AG04450 (cell line): ENCODE data around the gene EML1. TPM values are rescaled to one million over a fixed set of nuclear protein-coding genes. Genes with fewer than 3 reads are reported as not detected.

Source experiments
- CTCF ChIA-PET: fragments of 300-600, 350-600 bp; formaldehyde crosslinking; extraction: SDS; loops from one replicate; lab custom pipeline; 2022; ENCODE audit warnings: antibody characterized with exemption, inconsistent platforms; lab: Charles Lee
- POLR2A ChIA-PET: fragments of 350-600 bp; formaldehyde crosslinking; extraction: SDS; loops from one replicate; lab custom pipeline; 2021; ENCODE audit warnings: antibody characterized with exemption, inconsistent platforms; lab: Yijun Ruan, JAX
- DNase-seq: peaks from one replicate; pipeline ENCODE4 v3.0.0-alpha.2; 2011; ENCODE audit warnings: low read depth, low spot score
- H3K27ac ChIP-seq: one replicate; pipeline ENCODE4 v1.5.1; 2012; ENCODE audit warnings: low read depth, low read length, control low read depth
- H3K27me3 ChIP-seq: one replicate; pipeline ENCODE4 v1.6.0; 2012; ENCODE audit warnings: low read length; ENCODE audit not compliant: control insufficient read depth, insufficient read depth
- H3K4me3 ChIP-seq: 2 replicates; pipeline ENCODE4 v1.5.1; 2011; ENCODE audit warnings: mild to moderate bottlenecking, low read depth, low read length, control low read depth
- H3K9me3 ChIP-seq: 2 replicates; pipeline ENCODE4 v1.5.1; 2012; ENCODE audit warnings: low read length; ENCODE audit not compliant: control insufficient read depth, insufficient read depth
- CTCF ChIP-seq: IDR thresholded peaks from 2 replicates; pipeline ENCODE4 v1.5.1; 2011; ENCODE audit warnings: low read depth, low read length, control low read depth, inconsistent platforms
- polyA plus RNA-seq: library from polyadenylated mRNA; depleted of rRNA; stranded (reverse); fragments of >200 nt; gene quantifications from 2 replicates; pipeline ENCODE4 v1.2.3, GENCODE V29; 2011

Gene EML1
- polyA plus RNA-seq, 1 experiment = 37.7 TPM

GRCh38 chr14:99873653-99874052 is 80.4 kb downstream of the EML1 start:
- DNase-seq = no peak
- Histone ChIP-seq H3K4me3 (no peak overlapping the region), H3K27me3 (no peaks in the 10 kb centered on the region), H3K27ac (no peak overlapping the region), H3K9me3 (no peaks in the 10 kb centered on the region; the same call in 1 of the 2 replicates)
- no peak for TF ChIP-seq CTCF
- ChIA-PET CTCF (no interaction called here), POLR2A (no interaction called here)

- CTCF ChIA-PET = interaction anchor here (1.4 kb wide), 1 partner anchor 144 kb away, joined by 3 read pairs; no protein-coding TSS in a partner anchor
- no peak overlapping the region for H3K27ac ChIP-seq
- no peaks in the 10 kb centered on the region for H3K27me3 ChIP-seq
- no peaks in the 10 kb centered on the region; the same call in 1 of the 2 replicates for H3K9me3 ChIP-seq
- POLR2A ChIA-PET = no interaction called here
- TF ChIP-seq CTCF = no peak
- DNase-seq = no peak
- no peak overlapping the region for H3K4me3 ChIP-seq
These were observed 81.1 kb downstream of the EML1 start for GRCh38 chr14:99874306-99874705.

- no peaks in the 10 kb centered on the region for H3K27me3 ChIP-seq
- CTCF ChIA-PET = interaction anchor here (0.6 to 2.1 kb wide), 4 partner anchors 10 to 187 kb away, joined by 3 to 5 read pairs (median 3); no protein-coding TSS in a partner anchor
These were observed 82.2 kb downstream of the EML1 start for GRCh38 chr14:99875421-99875820.

GRCh38 chr14:99875836-99876235 is 82.6 kb downstream of the EML1 start:
- no peaks in the 10 kb centered on the region for H3K27me3 ChIP-seq
- H3K9me3 ChIP-seq = no peaks in the 10 kb centered on the region; the same call in 1 of the 2 replicates
- POLR2A ChIA-PET = no interaction called here
- no peak for TF ChIP-seq CTCF
- no peak overlapping the region for H3K4me3 ChIP-seq
- H3K27ac ChIP-seq = no peak overlapping the region
- CTCF ChIA-PET = interaction anchor here (1.6 to 2.1 kb wide), 2 partner anchors 24 to 146 kb away, joined by 3 to 5 read pairs; no protein-coding TSS in a partner anchor
- no peak for DNase-seq

More at GRCh38 chr14:99875421-99875820, 82.2 kb downstream of the EML1 start:
- no peak overlapping the region for H3K27ac ChIP-seq
- no peak for DNase-seq
- no peak overlapping the region for H3K4me3 ChIP-seq
- POLR2A ChIA-PET = no interaction called here
- TF ChIP-seq CTCF = no peak
- no peaks in the 10 kb centered on the region; the same call in 1 of the 2 replicates for H3K9me3 ChIP-seq

GRCh38 chr14:99876406-99876805 is 83.2 kb downstream of the EML1 start:
- DNase-seq = no peak
- H3K27me3 ChIP-seq = no peaks in the 10 kb centered on the region
- no peaks in the 10 kb centered on the region; the same call in 1 of the 2 replicates for H3K9me3 ChIP-seq
- no peak overlapping the region for H3K27ac ChIP-seq
- TF ChIP-seq CTCF = no peak
- CTCF ChIA-PET = interaction anchor here (0.6 to 2.1 kb wide), 3 partner anchors 24 to 146 kb away, joined by 3 to 5 read pairs (median 3); no protein-coding TSS in a partner anchor
- H3K4me3 ChIP-seq = no peak overlapping the region
- POLR2A ChIA-PET = no interaction called here
